Measurements from ENCODE around the gene CCDC92.

Gene CCDC92

GRCh38 chr12:123886931-123887582, 85.6 kb downstream of the CCDC92 start:
- TF ChIP-seq, protein P1, sequence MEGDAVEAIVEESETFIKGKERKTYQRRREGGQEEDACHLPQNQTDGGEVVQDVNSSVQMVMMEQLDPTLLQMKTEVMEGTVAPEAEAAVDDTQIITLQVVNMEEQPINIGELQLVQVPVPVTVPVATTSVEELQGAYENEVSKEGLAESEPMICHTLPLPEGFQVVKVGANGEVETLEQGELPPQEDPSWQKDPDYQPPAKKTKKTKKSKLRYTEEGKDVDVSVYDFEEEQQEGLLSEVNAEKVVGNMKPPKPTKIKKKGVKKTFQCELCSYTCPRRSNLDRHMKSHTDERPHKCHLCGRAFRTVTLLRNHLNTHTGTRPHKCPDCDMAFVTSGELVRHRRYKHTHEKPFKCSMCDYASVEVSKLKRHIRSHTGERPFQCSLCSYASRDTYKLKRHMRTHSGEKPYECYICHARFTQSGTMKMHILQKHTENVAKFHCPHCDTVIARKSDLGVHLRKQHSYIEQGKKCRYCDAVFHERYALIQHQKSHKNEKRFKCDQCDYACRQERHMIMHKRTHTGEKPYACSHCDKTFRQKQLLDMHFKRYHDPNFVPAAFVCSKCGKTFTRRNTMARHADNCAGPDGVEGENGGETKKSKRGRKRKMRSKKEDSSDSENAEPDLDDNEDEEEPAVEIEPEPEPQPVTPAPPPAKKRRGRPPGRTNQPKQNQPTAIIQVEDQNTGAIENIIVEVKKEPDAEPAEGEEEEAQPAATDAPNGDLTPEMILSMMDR (conservative IDR thresholded peaks at IDR 0.05) = no peak
- H3K27ac ChIP-seq = no peak overlapping the region

DNA sequence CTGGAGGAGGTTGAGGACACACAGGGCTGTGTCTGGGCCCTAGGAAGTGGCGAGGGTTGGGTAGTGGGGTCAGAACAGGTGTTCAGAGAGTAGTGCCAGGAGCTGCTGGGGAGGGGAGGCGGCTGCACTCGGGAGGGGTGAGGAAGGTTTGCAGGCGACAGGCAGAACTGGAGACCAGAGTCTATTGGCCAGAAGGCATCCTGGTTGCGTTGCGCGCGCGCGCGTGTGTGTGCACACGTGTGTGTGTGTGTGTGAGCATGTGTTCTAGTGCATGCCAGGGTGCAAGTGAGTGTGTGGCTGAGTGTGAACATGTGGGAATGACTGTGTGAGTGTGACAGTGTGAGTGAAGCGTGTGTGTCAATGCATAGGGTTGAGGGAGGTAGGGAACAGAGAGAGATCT, 86.4 kb downstream of the CCDC92 start:
- no peak overlapping the region for H3K27ac ChIP-seq
- TF ChIP-seq, protein P1 (conservative IDR thresholded peaks at IDR 0.05) = no peak
